ENCODE data around the gene CTAG2.
A peak's percentile ranks its signal among the peaks of the same experiment; 100 is the strongest.
"Not testable (repeated sequence)": the region's sequence is repeated elsewhere in the genome, so short reads cannot be mapped to it uniquely, and the experiment has no call there.

Gene CTAG2

DNA sequence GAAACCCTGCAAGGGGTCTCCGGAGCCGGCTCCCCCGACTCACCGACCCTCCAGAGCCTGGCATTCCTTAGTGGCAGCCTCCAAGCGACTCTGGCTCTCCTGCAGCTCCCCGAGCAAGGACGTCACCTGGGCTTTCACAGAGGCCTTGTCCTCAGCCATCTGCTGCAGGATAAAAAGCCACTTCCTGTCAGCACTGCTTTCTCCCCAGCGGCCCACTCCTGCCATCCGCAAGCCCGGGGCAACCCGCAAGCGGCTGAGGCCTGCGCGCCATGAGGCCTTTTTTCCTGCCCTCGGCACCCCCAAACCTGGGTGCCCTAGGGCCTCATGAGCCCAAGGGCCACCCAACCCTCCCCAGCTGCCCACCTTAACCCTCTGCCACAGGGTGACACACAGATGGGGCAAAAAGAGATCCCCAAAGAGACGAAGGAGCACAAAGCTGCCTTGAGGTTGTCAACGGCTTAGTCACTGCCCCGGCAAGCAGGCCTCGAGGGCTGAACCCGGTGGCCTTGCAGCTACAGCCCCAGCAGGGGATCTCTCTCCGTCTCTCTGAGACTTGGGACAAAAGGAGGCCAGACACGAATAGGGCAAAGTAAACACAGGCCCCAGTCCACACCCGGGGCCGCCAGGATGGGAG lies 7.5 kb downstream of the CTAG2 start:
- DNase-seq = not testable (repeated sequence)

DNA sequence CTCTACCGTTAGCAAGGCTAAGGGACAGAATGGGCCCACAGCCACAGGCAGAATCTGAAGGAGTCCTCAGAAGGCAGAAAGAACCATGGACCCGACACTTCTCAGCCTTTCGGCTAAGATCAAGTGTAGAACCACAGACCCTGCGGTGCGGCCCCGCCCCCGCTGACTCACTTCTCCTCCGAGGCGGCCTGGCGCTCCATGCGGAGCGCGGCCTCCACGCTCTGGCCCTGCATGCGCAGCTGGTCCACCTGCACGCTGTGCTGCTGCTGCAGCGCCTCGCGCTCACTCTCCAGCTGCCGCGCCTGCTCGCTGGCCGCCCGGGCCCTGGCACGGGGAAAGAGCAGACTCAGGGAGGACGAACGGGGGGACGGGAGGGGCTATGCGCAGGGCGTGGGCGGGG lies 9.7 kb downstream of the CTAG2 start:
- not testable (repeated sequence) for DNase-seq

DNA sequence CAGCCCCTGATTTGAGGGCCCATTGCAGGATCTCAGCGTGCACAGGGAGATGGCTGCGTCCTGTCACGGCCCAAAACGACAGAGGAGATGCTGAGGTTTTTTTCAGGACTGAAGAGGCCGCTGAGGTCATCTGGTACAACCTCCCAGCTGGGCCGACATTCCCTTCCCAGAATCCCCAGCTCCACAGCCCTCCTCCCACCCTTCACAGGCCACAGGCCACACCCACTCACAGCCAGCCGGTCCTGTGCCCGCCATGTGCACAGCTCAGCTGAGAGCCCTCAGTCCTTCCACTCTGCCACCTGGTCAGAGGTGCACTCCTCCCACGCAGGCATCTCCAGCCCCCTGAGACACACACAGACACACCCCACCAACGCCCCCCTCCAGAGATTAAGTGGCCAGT lies 11.6 kb downstream of the CTAG2 start:
- DNase-seq = not testable (repeated sequence)

DNA sequence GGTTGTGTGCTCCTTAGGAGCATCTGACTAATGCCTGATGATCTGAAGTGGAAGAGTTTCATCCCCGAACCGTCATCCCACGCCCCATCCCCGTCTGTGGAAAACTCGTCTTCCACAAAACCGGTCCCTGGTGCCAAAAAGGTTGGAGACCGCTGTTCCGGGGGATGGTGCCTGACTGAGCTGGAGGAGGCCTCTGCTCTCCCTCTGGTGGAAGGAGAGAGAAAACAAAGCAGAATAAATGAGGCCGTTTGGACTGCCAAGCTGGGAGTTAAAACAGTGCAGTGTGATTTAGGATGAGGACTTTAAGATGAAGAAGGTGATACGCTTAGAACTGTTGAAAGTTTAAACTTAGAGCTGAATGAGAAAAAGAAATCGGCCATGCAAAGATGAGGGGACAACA lies 19.7 kb downstream of the CTAG2 start:
- not testable (repeated sequence) for DNase-seq

DNA sequence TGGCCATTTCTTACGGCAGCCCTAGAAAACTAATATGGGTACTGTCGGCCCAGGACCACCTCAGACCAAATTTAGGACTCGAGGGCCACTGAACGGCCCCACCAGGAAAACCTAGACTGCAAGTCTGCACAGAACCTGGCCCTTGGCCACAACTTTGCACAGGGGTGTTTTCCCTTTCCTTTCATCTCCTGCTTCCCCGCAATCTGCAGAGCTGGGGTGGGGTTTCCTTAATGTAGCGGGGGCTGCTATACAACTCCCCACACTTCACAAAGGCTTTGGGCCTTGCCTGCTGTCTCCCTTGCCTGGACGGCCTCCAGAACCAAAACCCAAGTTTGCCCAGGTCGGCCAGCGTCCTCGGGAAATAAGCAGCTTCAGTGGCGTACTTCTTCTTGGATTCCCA lies 22.4 kb downstream of the CTAG2 start:
- DNase-seq = not testable (repeated sequence)

DNA sequence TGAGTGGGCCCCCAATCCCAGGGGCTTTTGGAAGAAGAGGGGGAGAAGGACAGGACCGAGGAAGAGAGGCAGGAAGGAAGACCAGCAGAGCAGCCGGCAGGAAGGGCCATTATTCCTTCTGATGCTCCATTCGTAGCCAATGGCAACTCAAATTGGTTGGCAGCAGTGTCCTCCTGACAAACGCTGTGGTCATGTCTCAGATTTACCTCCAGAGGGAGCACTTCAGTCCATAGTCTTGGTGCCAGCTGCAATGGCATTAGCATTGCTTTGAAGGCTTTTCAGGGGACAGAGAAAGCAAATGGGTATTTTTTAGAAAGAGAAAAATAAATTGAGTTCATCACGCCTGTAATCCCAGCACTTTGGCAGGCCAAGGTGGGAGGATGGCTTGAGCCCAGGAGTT lies 24.4 kb downstream of the CTAG2 start:
- not testable (repeated sequence) for DNase-seq

DNA sequence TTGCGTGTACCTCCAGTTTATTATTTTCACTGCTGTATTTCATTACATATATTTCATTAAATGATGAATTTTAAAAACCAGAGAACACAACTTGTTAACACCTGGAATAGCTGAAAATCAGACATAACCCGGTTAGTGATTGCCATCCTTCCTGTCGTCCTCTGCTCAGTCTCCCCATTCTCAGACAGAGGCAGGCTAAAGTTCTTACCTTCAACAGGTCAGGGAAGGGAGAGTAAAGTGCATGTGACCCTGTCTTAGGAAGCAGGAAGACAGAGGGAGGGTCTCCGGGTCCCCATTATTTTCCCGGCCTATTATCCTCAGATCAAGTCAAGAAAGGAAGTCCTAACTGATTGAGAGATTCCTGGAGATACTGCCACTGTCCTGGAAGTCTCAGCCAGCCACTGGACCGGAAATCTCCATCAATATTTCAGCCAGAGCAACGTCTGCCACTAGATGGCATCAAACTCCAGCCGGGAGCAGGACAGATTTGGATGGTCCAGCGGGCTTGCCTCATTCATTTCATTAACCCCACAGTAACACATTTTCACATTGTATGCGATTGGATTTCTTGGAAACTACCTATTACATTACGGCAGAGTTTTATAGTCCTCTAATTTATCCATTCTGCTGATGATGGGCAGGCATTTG lies 32.5 kb downstream of the CTAG2 start:
- DNase-seq = not testable (repeated sequence)

DNA sequence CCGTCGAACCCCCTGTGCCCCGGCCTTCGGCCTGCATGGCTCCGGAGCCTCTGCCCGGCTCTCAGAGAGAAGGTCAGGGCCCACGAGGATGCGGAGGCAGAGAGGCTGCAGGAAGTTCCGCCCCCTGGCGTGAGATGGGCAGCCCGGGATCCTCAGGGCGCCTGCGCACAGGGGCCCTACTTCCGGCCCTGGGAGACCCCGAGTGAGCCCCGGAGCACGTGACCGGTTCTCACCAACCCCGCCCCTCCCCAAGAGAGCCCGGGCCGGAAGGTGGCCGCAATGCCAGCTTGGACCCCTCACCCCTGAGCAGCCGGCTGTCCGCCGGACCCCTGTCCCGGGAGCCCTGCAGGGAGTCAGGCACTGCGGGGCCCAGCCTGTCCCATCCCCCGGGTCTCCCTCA lies 34.2 kb downstream of the CTAG2 start, which contains the start of gene CTAG1B:
Gene CTAG1B (minus strand): TSS at position 101 of the 400 bp plus-strand sequence. CDS start 64 bp downstream, at position 37.
- DNase-seq = not testable (repeated sequence)

DNA sequence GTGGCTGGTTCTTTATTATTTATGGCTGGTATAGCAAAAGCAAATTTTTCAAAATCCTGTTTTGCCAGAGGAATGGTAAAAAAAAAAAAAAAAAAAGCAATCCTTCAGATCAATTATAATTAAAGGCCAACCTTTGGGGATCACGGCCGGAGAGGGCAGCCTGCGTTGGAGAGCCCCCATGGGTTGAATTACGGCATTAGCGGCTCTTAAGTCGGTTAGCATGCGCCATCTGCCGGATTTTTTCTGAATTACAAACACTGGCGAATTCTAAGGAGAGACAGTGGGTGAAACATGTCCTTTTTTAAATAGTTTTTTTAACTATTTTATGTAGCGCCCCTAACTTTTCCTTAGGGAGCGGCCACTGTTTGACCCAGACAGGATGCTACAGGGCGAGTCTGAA lies 39.8 kb downstream of the CTAG2 start:
- DNase-seq = not testable (repeated sequence)

DNA sequence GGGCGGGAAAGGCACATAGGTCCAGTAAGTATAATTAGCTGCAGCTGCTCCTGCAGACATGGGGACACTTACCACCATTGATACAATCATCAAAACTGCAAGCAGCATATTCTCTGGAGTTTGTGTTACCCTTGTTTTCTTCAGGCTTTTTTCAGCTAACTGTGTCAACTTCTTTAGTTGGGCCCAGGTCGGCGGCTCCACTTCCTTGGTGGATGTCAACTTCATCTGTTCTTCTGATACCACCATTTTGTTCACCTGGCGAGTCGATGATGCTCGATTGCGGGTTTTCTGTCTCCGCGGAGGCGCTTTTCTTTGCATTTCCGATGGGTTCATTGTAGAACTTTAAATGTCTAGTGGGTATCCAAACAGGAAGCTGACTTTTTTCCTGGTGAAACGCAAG lies 42.2 kb downstream of the CTAG2 start:
- DNase-seq = not testable (repeated sequence)

DNA sequence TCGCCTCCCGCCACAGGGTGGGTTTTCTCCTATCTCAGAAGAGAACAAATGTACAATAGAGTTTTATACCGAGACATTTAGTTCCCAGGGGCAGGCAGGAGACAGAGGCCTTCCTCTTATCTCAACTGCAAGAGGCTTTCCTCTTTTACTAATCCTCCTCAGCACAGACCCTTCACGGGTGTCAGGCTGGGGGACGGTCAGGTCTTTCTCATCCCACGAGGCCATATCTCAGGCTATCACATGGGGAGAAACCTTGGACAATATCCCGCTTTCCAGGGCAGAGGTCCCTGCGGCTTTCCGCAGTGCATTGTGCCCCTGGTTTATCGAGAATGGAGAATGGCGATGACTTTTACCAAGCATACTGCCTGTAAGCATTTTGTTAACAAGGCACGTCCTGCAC lies 44.6 kb downstream of the CTAG2 start:
- not testable (repeated sequence) for DNase-seq

DNA sequence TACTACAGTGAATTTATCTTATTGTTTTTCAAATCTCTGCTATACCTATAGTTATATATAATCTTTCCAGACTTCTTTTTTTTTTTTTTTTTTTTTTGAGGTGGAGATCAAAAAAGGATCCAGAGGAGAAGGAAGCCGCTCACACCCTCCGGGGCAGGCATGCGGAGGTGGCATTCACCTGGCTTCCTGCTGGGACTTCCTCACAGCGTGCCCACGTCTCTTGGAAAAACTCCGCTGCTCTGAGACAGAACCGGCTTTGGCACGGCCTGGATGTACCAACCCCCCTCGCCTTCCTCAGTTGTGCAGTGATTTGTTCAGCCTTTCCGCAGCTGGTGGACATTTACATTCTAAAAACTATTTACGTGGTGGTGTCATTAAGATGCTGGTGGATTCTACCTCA lies 45.4 kb downstream of the CTAG2 start:
- not testable (repeated sequence) for DNase-seq

DNA sequence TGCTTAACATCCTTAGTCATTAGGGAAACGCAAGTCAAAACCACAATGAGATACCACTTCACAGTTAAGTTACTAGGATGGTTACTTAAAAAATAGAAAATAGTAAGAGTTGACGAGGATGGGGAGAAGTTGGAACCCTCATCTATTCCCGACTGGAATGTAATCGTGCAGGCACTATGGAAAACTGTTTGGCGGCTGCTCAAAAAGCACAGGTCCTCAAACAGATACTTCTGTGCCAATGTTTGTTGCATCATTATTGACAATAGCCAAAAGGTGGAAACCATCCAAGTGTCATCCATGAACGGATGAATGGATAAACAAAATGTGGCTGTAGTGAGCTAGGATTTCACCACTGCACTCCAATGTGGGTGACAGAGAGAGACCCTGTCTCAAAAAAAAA lies 46.0 kb downstream of the CTAG2 start:
- peak; percentile 23 to 36 for DNase-seq

DNA sequence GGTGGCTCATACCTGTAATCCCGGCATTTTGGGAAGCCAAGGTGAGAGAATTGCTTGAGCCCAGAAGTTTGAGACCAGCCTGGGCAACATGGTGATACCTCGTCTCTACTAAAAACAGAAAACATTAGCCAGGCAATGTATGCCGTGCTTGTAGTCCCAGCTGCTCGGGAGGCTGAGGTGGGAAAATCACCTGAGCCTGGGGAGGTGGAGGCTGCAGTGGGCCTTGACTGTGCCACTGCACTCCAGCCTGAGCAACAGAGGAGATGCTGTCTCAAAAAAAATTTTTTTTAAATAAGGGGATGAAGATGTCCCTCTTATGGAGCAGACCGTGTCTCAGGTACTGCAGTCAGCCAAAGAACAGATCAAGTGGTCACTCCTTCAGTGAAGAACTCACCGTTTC lies 47.8 kb downstream of the CTAG2 start:
- no peak for DNase-seq

DNA sequence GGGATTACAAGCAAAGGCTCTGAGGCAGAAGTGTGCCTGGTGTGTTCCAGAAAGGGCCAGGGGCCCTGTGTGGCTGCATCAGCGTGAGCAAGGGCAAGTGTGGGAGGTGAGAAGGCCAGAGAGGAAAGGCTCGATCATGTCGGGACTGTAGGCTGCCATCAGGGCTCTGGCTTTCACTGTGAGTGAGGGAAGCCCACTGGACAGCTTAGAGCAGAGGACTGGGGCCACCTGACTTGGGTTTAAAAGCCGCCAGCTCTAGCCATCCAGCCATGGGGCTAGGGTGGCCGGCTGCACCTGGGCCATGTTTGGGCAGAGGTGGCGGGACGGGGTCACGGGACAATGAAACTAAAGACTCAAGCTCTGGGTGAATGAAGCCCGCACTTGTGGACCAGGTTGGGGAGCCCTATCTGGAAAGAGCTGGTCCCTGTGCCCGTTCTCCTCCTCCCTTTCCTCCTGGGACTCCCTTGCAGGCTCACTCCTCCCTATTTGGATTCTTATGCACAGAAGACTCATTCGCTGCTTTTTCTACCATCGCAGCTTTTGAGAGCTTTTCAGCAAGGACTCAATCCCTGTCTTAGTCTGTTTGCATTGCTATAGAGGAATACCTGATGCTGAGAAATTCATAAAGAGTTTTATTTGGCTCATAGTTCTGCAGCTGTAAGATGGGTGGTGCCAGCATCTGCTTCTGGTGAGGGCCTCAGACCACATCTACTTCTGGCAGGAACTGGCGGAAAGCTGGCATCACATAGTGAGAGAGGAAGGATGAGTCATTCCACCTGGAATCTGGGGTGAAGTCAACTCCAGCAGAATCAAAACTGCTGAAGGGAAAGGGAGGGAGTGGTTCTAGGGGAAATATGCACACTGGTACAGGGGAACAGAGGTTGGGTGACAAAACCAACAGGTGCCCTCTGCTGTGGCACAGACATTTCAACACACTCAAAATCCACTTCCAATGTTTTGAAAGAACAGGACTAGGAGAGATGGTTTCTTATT lies 49.6 kb downstream of the CTAG2 start:
- no peak for DNase-seq

DNA sequence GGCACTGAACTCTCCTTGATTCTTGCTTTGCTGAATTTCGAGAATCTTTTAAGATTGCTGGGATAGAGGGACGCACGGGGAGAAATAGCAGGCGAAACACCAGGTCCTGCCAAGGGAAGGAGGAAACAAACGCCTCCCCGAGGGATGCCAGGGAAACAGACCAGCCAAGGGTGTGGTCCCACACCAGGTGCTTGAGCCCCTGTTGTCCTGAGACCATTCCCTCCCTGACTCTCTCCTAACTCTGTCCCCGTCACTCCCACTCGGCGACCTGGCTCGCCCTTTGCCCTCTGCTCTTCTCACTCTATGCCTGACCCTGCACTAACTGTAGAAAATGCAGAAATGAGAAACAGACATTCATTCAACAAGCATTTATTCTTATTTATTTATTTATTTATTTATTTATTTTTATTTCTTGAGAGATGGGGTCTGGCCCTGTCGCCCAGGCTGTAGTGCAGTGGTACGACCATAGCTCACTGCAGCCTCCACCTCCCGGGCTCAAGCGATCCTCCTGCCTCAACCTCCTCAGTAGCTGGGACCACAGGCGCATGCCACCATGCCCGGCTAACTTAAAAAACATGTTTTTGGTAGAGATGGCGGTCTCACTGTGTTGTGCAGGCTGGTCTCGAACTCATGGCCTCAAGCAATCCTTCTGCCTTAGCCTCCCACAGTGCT lies 50.5 kb downstream of the CTAG2 start:
- no peak for DNase-seq

DNA sequence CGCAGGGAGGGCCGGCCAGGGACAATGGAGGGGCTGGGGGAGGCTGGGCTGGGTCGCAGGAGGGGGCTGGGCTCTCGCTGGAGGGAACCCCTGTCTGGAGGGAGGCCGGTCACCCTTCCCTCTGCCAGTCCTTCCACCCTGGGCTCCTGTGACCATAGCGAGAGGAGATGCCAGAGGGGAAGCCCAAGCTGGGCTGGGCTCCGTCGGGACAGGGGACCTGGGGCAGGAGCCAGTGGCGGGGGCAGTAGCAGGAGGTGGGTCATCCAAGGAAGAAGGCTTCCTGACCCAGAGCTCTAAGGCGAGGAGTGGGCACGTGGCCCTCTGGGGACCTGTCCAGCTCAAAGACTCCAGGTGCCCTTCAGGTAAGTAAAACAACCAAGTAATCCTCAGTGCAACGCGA lies 51.2 kb downstream of the CTAG2 start:
- no peak for DNase-seq

Data from SHP77 (cell line).